H1 (cell line): ENCODE results near the gene EBF3. TPM values are rescaled to one million over a fixed set of nuclear protein-coding genes. Genes with fewer than 3 reads are reported as not detected.

ENCODE experiments used
- BCL11A ChIP-seq, 2 experiments: IDR thresholded peaks; one replicate each; pipeline ENCODE4 v1.6.1; 2011; ENCODE audit warnings: low read depth in 2 of 2, low read length in 2 of 2, mild to moderate bottlenecking in 2 of 2
- EZH2 ChIP-seq: fragments of 200-600 bp; sonication (generic); IDR thresholded peaks from 2 replicates; pipeline ENCODE4 v1.7.1; 2012; ENCODE audit warnings: low read depth, mild to moderate bottlenecking, moderate library complexity, low read length, inconsistent platforms; ENCODE audit not compliant: severe bottlenecking
- MAX ChIP-seq: IDR thresholded peaks from 2 replicates; pipeline ENCODE4 v1.6.1; 2012; ENCODE audit warnings: inconsistent platforms
- YY1 ChIP-seq: IDR thresholded peaks from 2 replicates; pipeline ENCODE4 v1.6.1; 2011; ENCODE audit warnings: low read depth, mild to moderate bottlenecking, low read length
- polyA plus RNA-seq, 7 experiments: library from polyadenylated mRNA; depleted of rRNA in 3 of 7; stranded (reverse) in 5 of 7; unstranded in 2 of 7; fragments of >200 nt in 5 of 7; fragments of 200-250 nt in 2 of 7; gene quantifications; 1 replicate in 5 of 7; 2 replicates in 1 of 7; 4 replicates in 1 of 7; pipeline versions ENCODE4 v1.2.1 to v1.2.3, GENCODE V29; 2011 to 2013; ENCODE audit warnings: missing spikeins in 2 of 7, mixed read lengths in 2 of 7
- total RNA-seq: library from RNA; stranded (reverse); fragmentation: NEBNext Ultra II Directional; extraction: Animal tissue kit (Norgen Biotek cat#: 25700); gene quantifications from 2 replicates; pipeline ENCODE4 v1.2.1, GENCODE V29; 2021

Gene EBF3
- total and polyA plus RNA-seq, 2 of the 8 experiments (the other 6 are each of a cell fraction or from before 2014, with no cell fraction given) = 0.08 to 0.26 TPM

DNA sequence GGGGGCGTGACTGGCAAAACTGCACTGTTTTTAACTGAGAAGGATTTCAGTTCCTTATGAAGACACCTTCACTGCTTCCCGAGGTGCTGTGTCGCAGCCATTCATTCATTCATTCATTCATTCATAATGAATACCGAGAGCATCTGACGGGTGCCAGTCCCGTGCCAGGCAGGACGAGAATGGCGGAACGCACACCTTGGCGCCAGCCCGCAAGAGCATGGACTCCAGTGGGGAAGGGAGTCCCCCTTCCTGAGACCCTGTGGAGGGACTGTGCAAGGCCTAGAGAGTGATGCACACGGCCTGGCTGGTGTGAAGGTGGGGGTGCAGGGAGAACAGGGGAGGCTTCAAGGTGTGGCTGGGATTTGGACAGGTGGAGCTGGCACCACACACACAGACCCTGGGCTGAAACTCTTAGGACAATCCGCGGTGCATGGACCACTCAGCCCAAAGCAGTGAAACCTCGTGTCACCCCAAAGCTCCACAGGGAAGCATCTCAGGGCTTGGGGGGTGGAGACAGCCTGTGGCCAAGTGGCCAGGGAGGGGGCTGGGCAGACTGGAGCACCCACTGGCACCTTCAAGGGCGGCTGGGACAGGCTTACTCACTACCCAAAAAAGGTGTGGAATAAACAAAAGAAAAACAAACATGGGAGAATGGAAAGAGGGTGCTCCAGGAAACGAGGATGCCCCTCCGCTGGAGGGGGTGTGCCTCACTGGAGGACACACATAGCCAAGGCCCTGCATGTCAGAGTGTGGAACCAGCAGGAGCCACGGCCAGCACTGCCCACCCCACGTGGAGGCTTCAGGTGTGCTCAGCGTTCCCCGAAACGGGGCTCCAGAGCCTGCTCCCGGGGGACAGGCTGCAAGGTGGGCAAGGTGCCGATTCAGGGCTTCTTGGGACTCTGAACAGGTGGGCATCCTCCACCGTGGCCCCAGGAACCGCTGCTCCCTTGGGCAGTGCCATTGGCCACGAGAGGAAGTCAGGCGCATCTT, 37.7 kb downstream of the EBF3 start (continued):
- TF ChIP-seq EZH2 (no peak), YY1 (no peak), MAX (no peak), BCL11A (IDR thresholded peaks at IDR 0.05; ENCODE audit: low read depth in 2 of 2, low read length in 2 of 2) (no peak)
